Pulmonary artery endothelial cell (primary cell): ENCODE results near the gene OSTC. TPM values are rescaled to one million over a fixed set of nuclear protein-coding genes. Genes with fewer than 3 reads are reported as not detected.

Experiments
- DNase-seq: peaks from one replicate; pipeline ENCODE4 v3.0.0-alpha.2; 2011; ENCODE audit warnings: low read depth, low spot score
- total RNA-seq: library from RNA; depleted of rRNA; stranded (reverse); fragments of >200 nt; gene quantifications from 2 replicates; pipeline ENCODE4 v1.2.3, GENCODE V29; 2014

Gene OSTC
- total RNA-seq, 1 donor from 2014 or later: 274 TPM

- DNase-seq: no peak
Measured at GRCh38 chr4:108714880-108715279, 64.5 kb downstream of the OSTC start.

DNA sequence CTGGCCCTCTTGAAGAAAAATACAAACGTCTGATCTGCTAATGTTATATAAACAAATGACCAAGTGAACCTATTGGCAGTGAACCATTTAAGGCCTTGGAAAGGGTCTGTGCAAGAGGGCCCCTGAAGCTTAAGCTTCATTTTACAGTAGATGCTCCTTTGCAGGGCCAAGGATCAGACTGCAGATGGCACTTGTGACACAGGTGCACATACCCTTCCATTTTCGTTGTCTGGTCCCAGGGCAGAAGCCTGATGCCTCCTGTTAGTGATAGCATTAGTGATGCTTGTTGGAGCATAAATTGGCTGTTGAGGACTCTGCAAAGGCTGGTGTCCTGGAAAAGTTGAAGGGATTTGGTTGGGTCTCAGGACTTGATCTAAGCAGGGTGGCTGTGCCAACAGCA, 65.9 kb downstream of the OSTC start:
- no peak for DNase-seq

DNA sequence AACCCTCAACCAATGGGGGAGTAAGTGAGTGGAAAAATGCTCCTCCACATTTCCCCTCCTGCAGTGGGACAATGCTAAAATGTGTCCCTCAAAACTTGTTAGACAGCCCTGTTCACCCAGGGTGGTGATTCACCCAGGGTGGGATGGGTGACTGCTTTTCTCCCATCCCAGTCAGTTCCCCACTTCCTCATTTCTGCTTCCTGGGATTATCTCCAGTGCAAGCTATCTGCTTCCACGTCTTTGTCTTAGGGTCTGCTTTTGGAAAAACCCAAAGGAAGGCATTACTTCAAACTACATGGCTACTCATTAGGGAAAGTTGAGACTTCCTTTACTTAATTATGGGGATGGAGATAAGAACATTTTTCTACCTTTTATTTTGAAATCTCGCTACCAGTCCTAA, 67.0 kb downstream of the OSTC start:
- DNase-seq: no peak

Other genes with a start within 250 kb of the OSTC start
- gene RPL34, start 30.0 kb upstream of the OSTC start, total RNA-seq: 1,016 and 1,407 TPM in 2 replicates
- gene ETNPPL, start 112.5 kb downstream of the OSTC start, total RNA-seq: 0.07 TPM in 1 of 2 replicates, not detected in the other